ENCODE measurements around the gene CST3. TPM values are rescaled to one million over a fixed set of nuclear protein-coding genes. Genes with fewer than 3 reads are reported as not detected.

CST3 gene
- total RNA-seq, 2 donors from 2014 or later, result 131 to 177 TPM

DNA sequence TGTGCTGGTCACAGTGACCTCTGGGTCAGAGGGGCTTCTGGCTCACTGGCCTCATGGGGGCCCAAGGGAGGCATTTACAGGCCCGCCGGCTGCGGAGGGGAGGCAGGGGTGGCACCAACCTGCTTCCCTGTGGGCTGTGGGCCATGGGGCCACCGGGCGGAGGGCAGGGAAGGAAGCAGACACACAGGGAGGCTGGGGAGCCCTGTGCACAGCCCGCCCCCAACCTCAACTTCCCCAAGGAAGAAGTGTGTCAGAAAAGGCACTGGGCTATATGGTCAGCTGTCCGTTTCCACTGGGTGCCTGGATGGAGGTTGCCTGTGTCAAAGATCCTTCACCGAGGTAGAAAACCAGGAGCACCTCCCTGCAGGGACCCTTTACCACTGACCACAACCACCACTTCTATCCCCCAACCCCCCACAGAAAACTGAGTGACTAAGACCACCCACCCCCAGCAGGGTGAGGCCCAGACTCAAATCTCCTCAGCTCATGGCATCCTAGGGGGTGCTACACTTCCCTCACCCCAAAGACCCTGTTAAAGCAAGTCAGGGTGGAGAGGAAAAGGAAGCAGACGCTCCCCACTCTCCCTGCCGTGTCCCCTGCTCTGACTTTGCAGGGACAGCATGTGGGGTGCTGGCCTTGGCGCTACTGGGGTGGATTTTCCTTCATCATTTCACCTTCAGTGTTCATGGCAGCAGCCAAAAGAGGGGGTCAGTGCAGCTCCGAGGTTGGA is 5.6 kb downstream of the CST3 start:
- Histone ChIP-seq H3K4me3 (ENCODE audit: low read length) (no peak overlapping the region), H3K27ac (ENCODE audit: low read depth, low read length) (no peak overlapping the region), H3K36me3 (ENCODE audit: control insufficient read depth, insufficient read depth, low read length) (no peaks in the 10 kb centered on the region), H3K9ac (ENCODE audit: extremely low read depth, low read length, poor library complexity, severe bottlenecking) (no peak overlapping the region), H3K4me1 (ENCODE audit: control insufficient read depth, insufficient read depth, low read length) (peaks cover 9% of the 10 kb centered on the region), H3K9me3 (ENCODE audit: control insufficient read depth, low read length) (peaks cover under 1% of the 10 kb centered on the region), H3K27me3 (ENCODE audit: control insufficient read depth, insufficient read depth, low read length, poor library complexity, severe bottlenecking) (no peaks in the 10 kb centered on the region)
- peaks cover 29% of the 10 kb centered on the region for H3K4me1 Mint-ChIP-seq
- peaks cover 22% of the 10 kb centered on the region for H3K36me3 Mint-ChIP-seq (ENCODE audit: low read depth)
- TF ChIP-seq, protein P1, sequence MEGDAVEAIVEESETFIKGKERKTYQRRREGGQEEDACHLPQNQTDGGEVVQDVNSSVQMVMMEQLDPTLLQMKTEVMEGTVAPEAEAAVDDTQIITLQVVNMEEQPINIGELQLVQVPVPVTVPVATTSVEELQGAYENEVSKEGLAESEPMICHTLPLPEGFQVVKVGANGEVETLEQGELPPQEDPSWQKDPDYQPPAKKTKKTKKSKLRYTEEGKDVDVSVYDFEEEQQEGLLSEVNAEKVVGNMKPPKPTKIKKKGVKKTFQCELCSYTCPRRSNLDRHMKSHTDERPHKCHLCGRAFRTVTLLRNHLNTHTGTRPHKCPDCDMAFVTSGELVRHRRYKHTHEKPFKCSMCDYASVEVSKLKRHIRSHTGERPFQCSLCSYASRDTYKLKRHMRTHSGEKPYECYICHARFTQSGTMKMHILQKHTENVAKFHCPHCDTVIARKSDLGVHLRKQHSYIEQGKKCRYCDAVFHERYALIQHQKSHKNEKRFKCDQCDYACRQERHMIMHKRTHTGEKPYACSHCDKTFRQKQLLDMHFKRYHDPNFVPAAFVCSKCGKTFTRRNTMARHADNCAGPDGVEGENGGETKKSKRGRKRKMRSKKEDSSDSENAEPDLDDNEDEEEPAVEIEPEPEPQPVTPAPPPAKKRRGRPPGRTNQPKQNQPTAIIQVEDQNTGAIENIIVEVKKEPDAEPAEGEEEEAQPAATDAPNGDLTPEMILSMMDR (conservative IDR thresholded peaks at IDR 0.05), result no peak
- DNase-seq, result no peak
- peaks cover 13% of the 10 kb centered on the region for H3K27me3 Mint-ChIP-seq (ENCODE audit: insufficient read depth)
- H3K27ac Mint-ChIP-seq, result no peak overlapping the region
- H3K9me3 Mint-ChIP-seq, result no peaks in the 10 kb centered on the region
- 60 to 92% methylated on average over 1 to 12 of the region's 12 CpGs for WGBS, 2 experiments (ENCODE audit: insufficient coverage in 1 of 2, insufficient read length in 1 of 2)
- H3K4me3 Mint-ChIP-seq, result no peak overlapping the region

DNA sequence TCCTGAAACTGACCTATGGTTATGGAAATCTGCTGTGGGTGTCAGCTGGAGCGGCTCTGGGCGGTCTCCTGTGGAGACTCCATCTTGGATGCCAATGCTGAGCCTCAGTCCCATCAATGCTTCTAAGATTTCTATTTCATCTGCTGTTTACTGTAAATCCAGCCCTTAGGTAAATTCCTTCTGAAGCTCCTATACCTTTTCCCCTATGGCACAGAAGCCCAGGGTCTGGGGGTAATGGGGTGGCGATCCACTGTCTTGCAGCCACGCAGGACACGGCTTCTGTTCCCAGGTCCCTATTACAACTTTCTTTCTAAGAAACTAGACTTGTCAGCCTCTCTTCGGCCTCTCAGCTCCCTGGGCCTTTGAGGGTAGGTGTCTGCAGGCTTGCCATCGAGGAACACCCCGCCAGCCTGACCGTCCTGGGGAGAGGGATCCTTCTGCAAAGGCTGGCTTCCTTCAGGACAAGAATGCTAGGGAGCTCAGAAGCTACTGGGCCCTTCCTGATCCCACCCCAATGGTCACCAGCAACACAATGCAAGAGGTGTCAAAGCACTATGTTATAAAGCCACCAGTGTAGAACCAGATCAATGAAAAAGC is 6.4 kb downstream of the CST3 start:
- WGBS, 2 experiments (ENCODE audit: insufficient coverage in 1 of 2, insufficient read length in 1 of 2), result 92% methylated on average over 2 to 9 of the region's 9 CpGs
- peaks cover 6% of the 10 kb centered on the region for H3K4me1 ChIP-seq (ENCODE audit: control insufficient read depth, insufficient read depth, low read length)
- Mint-ChIP-seq H3K4me1 (peaks cover 25% of the 10 kb centered on the region), H3K27me3 (ENCODE audit: insufficient read depth) (peaks cover 5% of the 10 kb centered on the region), H3K27ac (no peak overlapping the region), H3K9me3 (no peaks in the 10 kb centered on the region), H3K4me3 (no peak overlapping the region), H3K36me3 (ENCODE audit: low read depth) (peaks cover 22% of the 10 kb centered on the region)
- TF ChIP-seq, protein P1 (conservative IDR thresholded peaks at IDR 0.05), result no peak
- no peak overlapping the region for H3K27ac ChIP-seq (ENCODE audit: low read depth, low read length)
- peaks cover 4% of the 10 kb centered on the region for H3K9me3 ChIP-seq (ENCODE audit: control insufficient read depth, low read length)
- no peak for DNase-seq
- no peak overlapping the region for H3K9ac ChIP-seq (ENCODE audit: extremely low read depth, low read length, poor library complexity, severe bottlenecking)
- no peak overlapping the region for H3K4me3 ChIP-seq (ENCODE audit: low read length)
- H3K27me3 ChIP-seq (ENCODE audit: control insufficient read depth, insufficient read depth, low read length, poor library complexity, severe bottlenecking), result no peaks in the 10 kb centered on the region
- no peaks in the 10 kb centered on the region for H3K36me3 ChIP-seq (ENCODE audit: control insufficient read depth, insufficient read depth, low read length)

DNA sequence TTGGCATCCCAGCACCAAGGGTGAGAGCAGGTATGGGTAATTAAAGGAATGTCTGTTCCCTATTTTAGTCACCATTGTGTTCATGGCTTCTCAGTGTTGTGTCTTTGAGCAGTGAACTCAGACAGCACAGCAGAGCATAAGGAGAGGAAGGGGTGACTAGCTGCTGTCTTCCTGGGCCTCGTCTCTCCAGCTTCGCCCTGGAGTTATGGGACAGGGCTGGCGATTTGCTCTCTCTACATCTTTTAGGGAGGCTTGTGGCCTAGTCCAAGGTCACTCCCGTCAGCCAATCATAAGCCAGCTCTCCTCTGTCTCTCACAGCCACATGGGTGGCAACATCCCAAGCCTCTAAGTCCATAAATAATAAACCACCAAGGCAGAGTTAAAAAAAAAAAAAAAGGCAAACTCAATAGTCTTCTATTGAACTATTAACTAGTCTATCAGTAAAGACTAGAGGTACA is 7.3 kb downstream of the CST3 start:
- no peak for DNase-seq
- Histone ChIP-seq H3K9ac (ENCODE audit: extremely low read depth, low read length, poor library complexity, severe bottlenecking) (no peak overlapping the region), H3K4me1 (ENCODE audit: control insufficient read depth, insufficient read depth, low read length) (peaks cover 2% of the 10 kb centered on the region), H3K4me3 (ENCODE audit: low read length) (no peak overlapping the region), H3K36me3 (ENCODE audit: control insufficient read depth, insufficient read depth, low read length) (no peaks in the 10 kb centered on the region), H3K27me3 (ENCODE audit: control insufficient read depth, insufficient read depth, low read length, poor library complexity, severe bottlenecking) (no peaks in the 10 kb centered on the region), H3K27ac (ENCODE audit: low read depth, low read length) (no peak overlapping the region), H3K9me3 (ENCODE audit: control insufficient read depth, low read length) (peaks cover 4% of the 10 kb centered on the region)
- no peaks in the 10 kb centered on the region for H3K9me3 Mint-ChIP-seq
- H3K4me1 Mint-ChIP-seq, result peaks cover 29% of the 10 kb centered on the region
- WGBS, 2 experiments (ENCODE audit: insufficient coverage in 1 of 2, insufficient read length in 1 of 2), result 93% methylated on average over 4 of the region's 4 CpGs; no CpG with 5 or more reads in 1 of the 2 experiments
- H3K36me3 Mint-ChIP-seq (ENCODE audit: low read depth), result peaks cover 22% of the 10 kb centered on the region
- H3K27me3 Mint-ChIP-seq (ENCODE audit: insufficient read depth), result no peaks in the 10 kb centered on the region
- H3K4me3 Mint-ChIP-seq, result no peak overlapping the region
- no peak overlapping the region for H3K27ac Mint-ChIP-seq
- TF ChIP-seq, protein P1 (conservative IDR thresholded peaks at IDR 0.05), result no peak
